ENCODE results near the gene PROSER3. TPM values are rescaled to one million over a fixed set of nuclear protein-coding genes. Genes with fewer than 3 reads are reported as not detected.

PROSER3 gene
- polyA plus RNA-seq, 1 donor from 2014 or later, result 1.2 TPM

GRCh38 chr19:35733180-35734125 lies 24.5 kb upstream of the PROSER3 start:
- Histone ChIP-seq H2AFZ (ENCODE audit: low read depth, low read length) (no peak overlapping the region), H3K4me2 (ENCODE audit: low read length) (no peak overlapping the region), H4K20me1 (ENCODE audit: insufficient read depth) (no peaks in the 10 kb centered on the region), H3K36me3 (ENCODE audit: insufficient read depth, low read length) (no peaks in the 10 kb centered on the region), H3K27me3 (ENCODE audit: insufficient read depth, low read depth, low read length) (no peaks in the 10 kb centered on the region), H3K4me3 (ENCODE audit: low read length) (no peak overlapping the region), H3K9me2 (ENCODE audit: insufficient read depth, low read length) (no peaks in the 10 kb centered on the region), H3K9me3 (ENCODE audit: low read length) (no peaks in the 10 kb centered on the region), H3K9ac (ENCODE audit: low read length) (no peak overlapping the region), H3K27ac (ENCODE audit: low read length) (no peak overlapping the region), H3F3A (ENCODE audit: insufficient read depth, low read length, poor library complexity, severe bottlenecking) (no peaks in the 10 kb centered on the region), H3K79me2 (replicated peaks; ENCODE audit: insufficient read depth, low read length) (no peaks in the 10 kb centered on the region)
- no peak for TF ChIP-seq EZH2 (IDR thresholded peaks at IDR 0.05; ENCODE audit: borderline replicate concordance, insufficient read depth, low read length, poor library complexity, severe bottlenecking)
- TF ChIP-seq CTCF (IDR thresholded peaks at IDR 0.05; ENCODE audit: poor library complexity, severe bottlenecking), result no peak
- no peak for TF ChIP-seq SMC3 (conservative IDR thresholded peaks at IDR 0.05; ENCODE audit: poor library complexity)
- no peak for TF ChIP-seq MXI1 (conservative IDR thresholded peaks at IDR 0.05; ENCODE audit: poor library complexity, severe bottlenecking)
- TF ChIP-seq REST (IDR thresholded peaks at IDR 0.05; ENCODE audit: borderline replicate concordance), result no peak
- TF ChIP-seq POLR2AphosphoS5 (IDR thresholded peaks at IDR 0.05), result no peak
- TF ChIP-seq EP300 (conservative IDR thresholded peaks at IDR 0.05; ENCODE audit: poor library complexity, severe bottlenecking), result no peak
- no peak for TF ChIP-seq RAD21 (conservative IDR thresholded peaks at IDR 0.05)
- TF ChIP-seq TAF1 (IDR thresholded peaks at IDR 0.05; ENCODE audit: low read depth), result no peak

GRCh38 chr19:35734273-35734672 lies 23.7 kb upstream of the PROSER3 start:
- Histone ChIP-seq H4K20me1 (ENCODE audit: insufficient read depth) (no peaks in the 10 kb centered on the region), H3K79me2 (replicated peaks; ENCODE audit: insufficient read depth, low read length) (no peaks in the 10 kb centered on the region), H3K9me3 (ENCODE audit: low read length) (no peaks in the 10 kb centered on the region), H3F3A (ENCODE audit: insufficient read depth, low read length, poor library complexity, severe bottlenecking) (no peaks in the 10 kb centered on the region), H3K9me2 (ENCODE audit: insufficient read depth, low read length) (no peaks in the 10 kb centered on the region), H3K4me3 (ENCODE audit: low read length) (no peak overlapping the region), H3K36me3 (ENCODE audit: insufficient read depth, low read length) (no peaks in the 10 kb centered on the region), H3K9ac (ENCODE audit: low read length) (no peak overlapping the region), H3K4me2 (ENCODE audit: low read length) (no peak overlapping the region), H3K27ac (ENCODE audit: low read length) (no peak overlapping the region), H3K27me3 (ENCODE audit: insufficient read depth, low read depth, low read length) (no peaks in the 10 kb centered on the region), H2AFZ (ENCODE audit: low read depth, low read length) (no peak overlapping the region)
- TF ChIP-seq REST (IDR thresholded peaks at IDR 0.05; ENCODE audit: borderline replicate concordance), result no peak
- no peak for TF ChIP-seq SMC3 (conservative IDR thresholded peaks at IDR 0.05; ENCODE audit: poor library complexity)
- TF ChIP-seq POLR2AphosphoS5 (IDR thresholded peaks at IDR 0.05), result no peak
- TF ChIP-seq MXI1 (conservative IDR thresholded peaks at IDR 0.05; ENCODE audit: poor library complexity, severe bottlenecking), result no peak
